ENCODE results near the gene GDPGP1. TPM values are rescaled to one million over a fixed set of nuclear protein-coding genes. Genes with fewer than 3 reads are reported as not detected.

The GDPGP1 gene
- total and polyA plus RNA-seq, 4 donors: 2.5 to 8.6 (median 5.1) TPM

DNA sequence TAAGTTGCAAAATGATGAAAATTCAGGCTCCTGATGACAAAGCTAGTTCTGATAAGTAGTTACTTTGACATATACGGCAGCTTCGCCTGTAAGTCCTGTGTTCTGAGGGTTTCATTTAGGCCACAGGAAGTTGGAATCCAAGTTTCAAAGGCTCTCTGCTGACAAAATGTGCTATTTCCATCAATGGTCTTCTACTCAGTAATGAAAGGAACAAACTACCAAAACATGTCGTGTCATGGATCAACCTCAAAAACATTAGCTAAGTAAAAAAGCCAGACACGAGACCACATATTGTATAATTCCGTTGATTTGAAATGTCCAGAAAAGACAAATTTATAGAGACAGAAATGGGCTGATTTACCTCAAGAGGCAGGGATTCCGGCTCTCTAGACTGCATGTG lies 53.9 kb downstream of the GDPGP1 start:
- Histone ChIP-seq H3K36me3 (ENCODE audit: control insufficient read depth in 4 of 4, insufficient read depth in 3 of 4, low read depth in 1 of 4, low read length in 3 of 4) (peaks cover 0 to 1% (median 0%) of the 10 kb centered on the region in 4 donors), H3K9me3 (ENCODE audit: control insufficient read depth in 4 of 4, low read length in 3 of 4) (no peaks in the 10 kb centered on the region), H3K27me3 (ENCODE audit: control insufficient read depth in 4 of 4, insufficient read depth in 4 of 4, low read length in 3 of 4) (no peaks in the 10 kb centered on the region), H3K27ac (ENCODE audit: low read depth in 1 of 2, low read length in 2 of 2) (no peak overlapping the region), H3K4me3 (ENCODE audit: low read depth in 1 of 3, low read length in 3 of 3) (no peak overlapping the region), H3K9ac (ENCODE audit: low read depth in 1 of 2, low read length in 2 of 2) (no peak overlapping the region), H3K4me1 (ENCODE audit: control insufficient read depth in 4 of 4, insufficient read depth in 4 of 4, low read length in 3 of 4) (no peaks in the 10 kb centered on the region)
- DNase-seq (ENCODE audit: low spot score): no peak
- TF ChIP-seq GABPA (IDR thresholded peaks at IDR 0.05 in 1 of 2, conservative IDR thresholded peaks at IDR 0.05 in 1 of 2): no peak
- no peak for TF ChIP-seq HNF4A (conservative IDR thresholded peaks at IDR 0.05)
- TF ChIP-seq, protein P1, sequence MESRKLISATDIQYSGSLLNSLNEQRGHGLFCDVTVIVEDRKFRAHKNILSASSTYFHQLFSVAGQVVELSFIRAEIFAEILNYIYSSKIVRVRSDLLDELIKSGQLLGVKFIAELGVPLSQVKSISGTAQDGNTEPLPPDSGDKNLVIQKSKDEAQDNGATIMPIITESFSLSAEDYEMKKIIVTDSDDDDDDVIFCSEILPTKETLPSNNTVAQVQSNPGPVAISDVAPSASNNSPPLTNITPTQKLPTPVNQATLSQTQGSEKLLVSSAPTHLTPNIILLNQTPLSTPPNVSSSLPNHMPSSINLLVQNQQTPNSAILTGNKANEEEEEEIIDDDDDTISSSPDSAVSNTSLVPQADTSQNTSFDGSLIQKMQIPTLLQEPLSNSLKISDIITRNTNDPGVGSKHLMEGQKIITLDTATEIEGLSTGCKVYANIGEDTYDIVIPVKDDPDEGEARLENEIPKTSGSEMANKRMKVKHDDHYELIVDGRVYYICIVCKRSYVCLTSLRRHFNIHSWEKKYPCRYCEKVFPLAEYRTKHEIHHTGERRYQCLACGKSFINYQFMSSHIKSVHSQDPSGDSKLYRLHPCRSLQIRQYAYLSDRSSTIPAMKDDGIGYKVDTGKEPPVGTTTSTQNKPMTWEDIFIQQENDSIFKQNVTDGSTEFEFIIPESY (IDR thresholded peaks at IDR 0.05): no peak
- no peak for TF ChIP-seq JUND (IDR thresholded peaks at IDR 0.05)
- TF ChIP-seq RXRA (IDR thresholded peaks at IDR 0.05): no peak
- no peak for TF ChIP-seq HNF4G (IDR thresholded peaks at IDR 0.05)
- TF ChIP-seq, protein P2, sequence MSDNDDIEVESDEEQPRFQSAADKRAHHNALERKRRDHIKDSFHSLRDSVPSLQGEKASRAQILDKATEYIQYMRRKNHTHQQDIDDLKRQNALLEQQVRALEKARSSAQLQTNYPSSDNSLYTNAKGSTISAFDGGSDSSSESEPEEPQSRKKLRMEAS (IDR thresholded peaks at IDR 0.05): no peak
- TF ChIP-seq RAD21 (IDR thresholded peaks at IDR 0.05): no peak
- TF ChIP-seq FOXA2 (IDR thresholded peaks at IDR 0.05): no peak
- TF ChIP-seq, protein P3, sequence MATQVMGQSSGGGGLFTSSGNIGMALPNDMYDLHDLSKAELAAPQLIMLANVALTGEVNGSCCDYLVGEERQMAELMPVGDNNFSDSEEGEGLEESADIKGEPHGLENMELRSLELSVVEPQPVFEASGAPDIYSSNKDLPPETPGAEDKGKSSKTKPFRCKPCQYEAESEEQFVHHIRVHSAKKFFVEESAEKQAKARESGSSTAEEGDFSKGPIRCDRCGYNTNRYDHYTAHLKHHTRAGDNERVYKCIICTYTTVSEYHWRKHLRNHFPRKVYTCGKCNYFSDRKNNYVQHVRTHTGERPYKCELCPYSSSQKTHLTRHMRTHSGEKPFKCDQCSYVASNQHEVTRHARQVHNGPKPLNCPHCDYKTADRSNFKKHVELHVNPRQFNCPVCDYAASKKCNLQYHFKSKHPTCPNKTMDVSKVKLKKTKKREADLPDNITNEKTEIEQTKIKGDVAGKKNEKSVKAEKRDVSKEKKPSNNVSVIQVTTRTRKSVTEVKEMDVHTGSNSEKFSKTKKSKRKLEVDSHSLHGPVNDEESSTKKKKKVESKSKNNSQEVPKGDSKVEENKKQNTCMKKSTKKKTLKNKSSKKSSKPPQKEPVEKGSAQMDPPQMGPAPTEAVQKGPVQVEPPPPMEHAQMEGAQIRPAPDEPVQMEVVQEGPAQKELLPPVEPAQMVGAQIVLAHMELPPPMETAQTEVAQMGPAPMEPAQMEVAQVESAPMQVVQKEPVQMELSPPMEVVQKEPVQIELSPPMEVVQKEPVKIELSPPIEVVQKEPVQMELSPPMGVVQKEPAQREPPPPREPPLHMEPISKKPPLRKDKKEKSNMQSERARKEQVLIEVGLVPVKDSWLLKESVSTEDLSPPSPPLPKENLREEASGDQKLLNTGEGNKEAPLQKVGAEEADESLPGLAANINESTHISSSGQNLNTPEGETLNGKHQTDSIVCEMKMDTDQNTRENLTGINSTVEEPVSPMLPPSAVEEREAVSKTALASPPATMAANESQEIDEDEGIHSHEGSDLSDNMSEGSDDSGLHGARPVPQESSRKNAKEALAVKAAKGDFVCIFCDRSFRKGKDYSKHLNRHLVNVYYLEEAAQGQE (IDR thresholded peaks at IDR 0.05): no peak
- TF ChIP-seq SP1 (IDR thresholded peaks at IDR 0.05): no peak
- no peak for TF ChIP-seq YY1 (IDR thresholded peaks at IDR 0.05)
- no peak for TF ChIP-seq TAF1 (conservative IDR thresholded peaks at IDR 0.05)
- 91% methylated on average over 6 of the region's 6 CpGs for WGBS

DNA sequence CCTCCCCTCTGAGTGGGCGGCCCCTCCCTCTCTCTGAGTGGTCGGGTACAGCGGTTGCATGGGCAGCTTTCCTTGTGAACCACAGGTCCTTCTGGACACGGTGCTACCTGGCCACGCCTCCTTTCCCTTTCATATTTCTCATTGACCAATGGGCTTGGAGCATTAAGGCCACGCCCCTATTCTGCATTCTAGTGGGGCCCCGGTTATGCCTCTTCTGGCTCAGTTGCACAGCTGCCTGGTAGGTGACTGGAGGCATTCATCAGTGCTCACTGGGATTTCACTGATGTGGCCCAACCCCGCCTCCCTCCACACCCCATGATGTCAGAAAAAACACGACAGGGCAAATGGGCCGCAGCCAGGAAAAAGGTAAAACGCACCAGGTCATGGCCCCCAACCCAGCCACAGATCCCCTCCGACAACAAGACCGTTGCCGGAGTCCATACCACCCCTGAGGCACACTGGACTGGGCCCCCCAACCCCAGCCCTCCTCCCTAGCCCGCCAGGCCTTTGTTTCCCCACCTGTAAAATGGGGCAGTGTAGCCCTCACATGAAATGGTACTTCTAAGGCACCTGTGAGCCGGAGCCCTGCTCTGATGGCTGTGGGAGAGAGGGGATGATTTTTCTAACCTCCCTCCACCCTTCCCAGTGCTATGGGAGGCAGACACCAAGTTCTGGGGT lies 57.8 kb downstream of the GDPGP1 start:
- 78% methylated on average over 16 of the region's 16 CpGs for WGBS
- Histone ChIP-seq H3K36me3 (ENCODE audit: control insufficient read depth in 4 of 4, insufficient read depth in 3 of 4, low read depth in 1 of 4, low read length in 3 of 4) (no peaks in the 10 kb centered on the region), H3K27ac (ENCODE audit: low read depth in 1 of 2, low read length in 2 of 2) (no peak overlapping the region), H3K27me3 (ENCODE audit: control insufficient read depth in 4 of 4, insufficient read depth in 4 of 4, low read length in 3 of 4) (no peaks in the 10 kb centered on the region), H3K4me1 (ENCODE audit: control insufficient read depth in 4 of 4, insufficient read depth in 4 of 4, low read length in 3 of 4) (peaks cover 0 to 7% (median 0%) of the 10 kb centered on the region in 4 donors), H3K4me3 (ENCODE audit: low read depth in 1 of 3, low read length in 3 of 3) (no peak overlapping the region), H3K9me3 (ENCODE audit: control insufficient read depth in 4 of 4, low read length in 3 of 4) (no peaks in the 10 kb centered on the region), H3K9ac (ENCODE audit: low read depth in 1 of 2, low read length in 2 of 2) (no peak overlapping the region)
- TF ChIP-seq FOXA2 (IDR thresholded peaks at IDR 0.05): no peak
- TF ChIP-seq TAF1 (conservative IDR thresholded peaks at IDR 0.05): no peak
- TF ChIP-seq GABPA (IDR thresholded peaks at IDR 0.05 in 1 of 2, conservative IDR thresholded peaks at IDR 0.05 in 1 of 2): no peak
- no peak for TF ChIP-seq YY1 (IDR thresholded peaks at IDR 0.05)
- TF ChIP-seq, protein P3 (IDR thresholded peaks at IDR 0.05): no peak
- TF ChIP-seq SP1 (IDR thresholded peaks at IDR 0.05): no peak
- TF ChIP-seq, protein P2 (IDR thresholded peaks at IDR 0.05): no peak
- no peak for TF ChIP-seq HNF4G (IDR thresholded peaks at IDR 0.05)
- no peak for DNase-seq (ENCODE audit: low spot score)
